GM21360 (cell line): ENCODE measurements around the gene DBH.
"Not testable (repeated sequence)": the region's sequence is repeated elsewhere in the genome, so short reads cannot be mapped to it uniquely, and the experiment has no call there.

Experiments used
- ATAC-seq: cut with Tn5 transposase; IDR thresholded peaks from one replicate; pipeline ENCODE4 v1.9.1; 2021; ENCODE audit warnings: mild to moderate bottlenecking, moderate library complexity; ENCODE audit not compliant: unreplicated experiment

DBH gene

GRCh38 chr9:133621725-133622267 is 14.4 kb upstream of the DBH start:
- ATAC-seq, result no peak

GRCh38 chr9:133622555-133622954 is 13.6 kb upstream of the DBH start:
- no peak for ATAC-seq

GRCh38 chr9:133626008-133626407 is 10.2 kb upstream of the DBH start:
- ATAC-seq, result not testable (repeated sequence)

- ATAC-seq, result no peak
These were observed 8.8 kb upstream of the DBH start for GRCh38 chr9:133627341-133627740.

- ATAC-seq, result no peak
These were observed 7.4 kb upstream of the DBH start for GRCh38 chr9:133628766-133629165.

GRCh38 chr9:133629221-133630110 is 6.7 kb upstream of the DBH start:
- ATAC-seq, result no peak

- no peak for ATAC-seq
These were observed 5.1 kb upstream of the DBH start for GRCh38 chr9:133631111-133631510.

GRCh38 chr9:133632806-133633680 is 3.1 kb upstream of the DBH start:
- no peak for ATAC-seq

- no peak for ATAC-seq
These were observed 2.5 kb upstream of the DBH start for GRCh38 chr9:133633681-133634080.

GRCh38 chr9:133634081-133634691 is 2.0 kb upstream of the DBH start:
- ATAC-seq, result no peak

GRCh38 chr9:133635098-133635497 is 1.1 kb upstream of the DBH start:
- no peak for ATAC-seq

GRCh38 chr9:133636902-133637301 is 739 bp downstream of the DBH start:
- no peak for ATAC-seq

GRCh38 chr9:133637451-133638055 is 1.4 kb downstream of the DBH start:
- no peak for ATAC-seq

GRCh38 chr9:133638076-133638475 is 1.9 kb downstream of the DBH start:
- ATAC-seq, result no peak

GRCh38 chr9:133638711-133639110 is 2.5 kb downstream of the DBH start:
- no peak for ATAC-seq

- no peak for ATAC-seq
These were observed 3.5 kb downstream of the DBH start for GRCh38 chr9:133639613-133640012.

GRCh38 chr9:133640160-133640559 is 4.0 kb downstream of the DBH start:
- no peak for ATAC-seq

GRCh38 chr9:133640580-133641395 is 4.6 kb downstream of the DBH start:
- ATAC-seq, result no peak

GRCh38 chr9:133641396-133641655 is 5.2 kb downstream of the DBH start:
- no peak for ATAC-seq
